Testis (tissue), 2 donors: ENCODE results near the gene GABRD.

ENCODE experiments used
- POLR2A ChIP-seq: fragments of 450-650 bp; IDR thresholded peaks from one replicate; pipeline ENCODE4 v1.6.1; 2017; ENCODE audit warnings: antibody characterized with exemption, mild to moderate bottlenecking, moderate library complexity
- TF ChIP-seq, protein P1 (sequence below), 3 experiments: fragments of 450-650 bp in 2 of 3; fragments of 200-600 bp in 1 of 3; sonication (generic) in 1 of 3; IDR thresholded peaks; one replicate each; pipeline ENCODE4 v1.5.1; 2016 to 2019; ENCODE audit warnings: antibody characterized with exemption in 3 of 3, mild to moderate bottlenecking in 2 of 3, moderate library complexity in 1 of 3

DNA sequence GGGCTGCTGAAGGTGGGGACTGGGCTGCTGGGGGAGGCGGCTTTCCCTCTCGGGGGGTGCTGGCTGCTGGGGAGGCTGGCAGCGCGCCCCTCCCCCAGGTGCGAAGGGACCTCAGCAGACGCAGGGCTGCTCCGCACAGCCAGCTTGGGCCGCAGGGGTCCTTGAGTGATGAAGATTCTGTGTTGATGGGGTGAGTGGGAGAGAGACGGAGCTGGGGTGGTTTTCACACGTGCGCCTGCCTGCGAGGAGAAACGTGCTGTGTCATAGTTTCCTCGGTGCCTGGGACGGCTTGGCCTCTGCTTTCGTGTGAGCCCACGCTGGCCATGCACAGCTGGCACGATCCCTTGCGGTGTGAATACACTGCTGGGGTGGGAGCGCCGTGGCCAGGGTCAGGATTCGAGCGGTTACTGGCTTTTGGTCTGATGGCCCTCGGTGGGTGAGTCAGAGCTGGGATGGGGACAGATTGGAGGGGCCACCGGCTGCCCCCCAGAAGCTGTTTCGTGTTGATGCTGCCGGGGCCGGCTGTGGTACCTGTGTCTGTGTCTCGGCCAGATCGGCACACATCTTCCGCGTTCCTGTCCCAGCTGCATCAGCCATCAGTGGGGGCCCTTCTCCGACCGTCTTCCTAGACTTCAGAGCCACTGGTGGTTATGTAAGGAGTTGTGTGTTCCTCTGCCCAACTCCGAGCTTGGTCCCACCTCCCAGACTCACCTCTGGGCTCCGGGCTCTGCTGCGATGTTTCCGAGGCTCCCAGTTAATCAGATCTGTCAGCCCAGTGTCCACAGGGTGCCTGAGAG lies 56.0 kb downstream of the GABRD start:
- TF ChIP-seq POLR2A = no peak
- TF ChIP-seq, protein P1, sequence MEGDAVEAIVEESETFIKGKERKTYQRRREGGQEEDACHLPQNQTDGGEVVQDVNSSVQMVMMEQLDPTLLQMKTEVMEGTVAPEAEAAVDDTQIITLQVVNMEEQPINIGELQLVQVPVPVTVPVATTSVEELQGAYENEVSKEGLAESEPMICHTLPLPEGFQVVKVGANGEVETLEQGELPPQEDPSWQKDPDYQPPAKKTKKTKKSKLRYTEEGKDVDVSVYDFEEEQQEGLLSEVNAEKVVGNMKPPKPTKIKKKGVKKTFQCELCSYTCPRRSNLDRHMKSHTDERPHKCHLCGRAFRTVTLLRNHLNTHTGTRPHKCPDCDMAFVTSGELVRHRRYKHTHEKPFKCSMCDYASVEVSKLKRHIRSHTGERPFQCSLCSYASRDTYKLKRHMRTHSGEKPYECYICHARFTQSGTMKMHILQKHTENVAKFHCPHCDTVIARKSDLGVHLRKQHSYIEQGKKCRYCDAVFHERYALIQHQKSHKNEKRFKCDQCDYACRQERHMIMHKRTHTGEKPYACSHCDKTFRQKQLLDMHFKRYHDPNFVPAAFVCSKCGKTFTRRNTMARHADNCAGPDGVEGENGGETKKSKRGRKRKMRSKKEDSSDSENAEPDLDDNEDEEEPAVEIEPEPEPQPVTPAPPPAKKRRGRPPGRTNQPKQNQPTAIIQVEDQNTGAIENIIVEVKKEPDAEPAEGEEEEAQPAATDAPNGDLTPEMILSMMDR (IDR thresholded peaks at IDR 0.05) = no peak
